ENCODE results near the gene AQP10.

GRCh38 chr1:154301582-154301981 is 19.3 kb upstream of the AQP10 start:
- TF ChIP-seq POLR2A (IDR thresholded peaks at IDR 0.05) (no peak), CTCF (IDR thresholded peaks at IDR 0.05) (no peak)
